DOHH2 (cell line): Measurements from ENCODE around the gene CCR6.

Experiments used
- H3F3A ChIP-seq: fragments of 200-600 bp; sonication (generic), shearing (Covaris generic); 2 replicates; pipeline ENCODE4 v1.6.0; 2016; ENCODE audit warnings: antibody characterized with exemption, mild to moderate bottlenecking; ENCODE audit not compliant: control insufficient read depth, insufficient read depth
- H3K27ac ChIP-seq: fragments of 200-600 bp; sonication (generic); 2 replicates; pipeline ENCODE4 v1.5.1; 2014; ENCODE audit warnings: low read depth, mild to moderate bottlenecking, low read length, moderate library complexity
- H3K27me3 ChIP-seq: fragments of 200-600 bp; sonication (generic); 2 replicates; pipeline ENCODE4 v1.6.1; 2014; ENCODE audit warnings: mild to moderate bottlenecking, low read length, mixed read lengths; ENCODE audit not compliant: control insufficient read depth
- H3K36me3 ChIP-seq: fragments of 200-600 bp; sonication (generic); 2 replicates; pipeline ENCODE4 v1.6.1; 2014; ENCODE audit warnings: mild to moderate bottlenecking, low read length, moderate library complexity, mixed read lengths; ENCODE audit not compliant: control insufficient read depth
- H3K4me1 ChIP-seq: fragments of 200-600 bp; sonication (generic); 2 replicates; pipeline ENCODE4 v1.6.1; 2014; ENCODE audit warnings: mild to moderate bottlenecking, low read length, mixed read lengths; ENCODE audit not compliant: control insufficient read depth
- H3K4me2 ChIP-seq: fragments of 200-600 bp; sonication (generic); 2 replicates; pipeline ENCODE4 v1.6.0; 2014; ENCODE audit warnings: mild to moderate bottlenecking, low read length, moderate library complexity
- H3K4me3 ChIP-seq: fragments of 200-600 bp; sonication (generic); 2 replicates; pipeline ENCODE4 v1.5.1; 2014; ENCODE audit warnings: mild to moderate bottlenecking, low read length, mixed read lengths
- H3K79me2 ChIP-seq: fragments of 200-600 bp; sonication (generic); 2 replicates; pipeline ENCODE4 v1.6.1; 2014; ENCODE audit warnings: mild to moderate bottlenecking, low read length, mixed read lengths; ENCODE audit not compliant: control insufficient read depth
- H3K9me2 ChIP-seq: fragments of 200-600 bp; sonication (generic); replicated peaks from 2 replicates; pipeline ENCODE4 v1.6.1; 2014; ENCODE audit warnings: mild to moderate bottlenecking, low read length, mixed read lengths; ENCODE audit not compliant: control insufficient read depth
- H3K9me3 ChIP-seq: fragments of 200-600 bp; sonication (generic); 2 replicates; pipeline ENCODE4 v1.6.1; 2014; ENCODE audit warnings: antibody characterized with exemption, low read length, mixed read lengths; ENCODE audit not compliant: control insufficient read depth, insufficient read depth
- H4K20me1 ChIP-seq: fragments of 200-600 bp; sonication (generic); 2 replicates; pipeline ENCODE4 v1.6.0; 2014; ENCODE audit warnings: low read depth, mild to moderate bottlenecking, antibody characterized with exemption, low read length, moderate library complexity; ENCODE audit not compliant: control insufficient read depth, insufficient read depth
- EZH2phosphoT487 ChIP-seq: fragments of 200-600 bp; sonication (generic); IDR thresholded peaks from 2 replicates; pipeline ENCODE4 v1.6.1; 2017; ENCODE audit warnings: borderline replicate concordance, mild to moderate bottlenecking, antibody characterized with exemption, low read length, moderate library complexity, mixed read lengths
- TF ChIP-seq, protein P1 (sequence below): fragments of 200-600 bp; sonication (generic); IDR thresholded peaks from one replicate; pipeline ENCODE4 v1.5.1; 2014; ENCODE audit warnings: antibody characterized with exemption, mild to moderate bottlenecking, low read depth, low read length; ENCODE audit not compliant: poor library complexity, severe bottlenecking

CCR6 gene

DNA sequence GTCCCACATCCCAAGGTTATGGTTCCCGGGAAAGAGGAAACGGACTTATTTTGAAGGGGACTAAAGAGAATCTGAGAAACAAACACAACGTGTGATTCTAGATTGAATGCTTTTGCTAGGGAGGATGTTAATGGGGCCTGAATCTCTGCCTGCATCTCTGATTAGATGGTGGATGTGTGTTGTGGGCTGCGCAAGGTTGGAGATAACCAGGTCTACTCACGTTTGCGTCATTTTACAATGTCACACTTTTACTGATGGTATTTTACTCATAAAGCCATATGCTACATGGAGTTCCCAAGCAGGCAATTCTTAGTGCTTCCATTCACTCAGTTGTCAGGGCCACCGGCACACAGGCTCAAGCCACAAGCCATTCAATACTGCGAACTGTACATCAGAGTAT lies 23.2 kb upstream of the CCR6 start:
- Histone ChIP-seq H3F3A (peaks cover 11% of the 10 kb centered on the region), H3K79me2 (no peaks in the 10 kb centered on the region), H3K27me3 (no peaks in the 10 kb centered on the region; the same call in 1 of the 2 replicates), H3K36me3 (no peaks in the 10 kb centered on the region), H3K4me1 (peaks cover 72% of the 10 kb centered on the region), H4K20me1 (no peaks in the 10 kb centered on the region), H3K9me2 (no peaks in the 10 kb centered on the region), H3K4me3 (no peak overlapping the region), H3K4me2 (no peak overlapping the region), H3K27ac (no peak overlapping the region), H3K9me3 (no peaks in the 10 kb centered on the region)
- TF ChIP-seq, protein P1, sequence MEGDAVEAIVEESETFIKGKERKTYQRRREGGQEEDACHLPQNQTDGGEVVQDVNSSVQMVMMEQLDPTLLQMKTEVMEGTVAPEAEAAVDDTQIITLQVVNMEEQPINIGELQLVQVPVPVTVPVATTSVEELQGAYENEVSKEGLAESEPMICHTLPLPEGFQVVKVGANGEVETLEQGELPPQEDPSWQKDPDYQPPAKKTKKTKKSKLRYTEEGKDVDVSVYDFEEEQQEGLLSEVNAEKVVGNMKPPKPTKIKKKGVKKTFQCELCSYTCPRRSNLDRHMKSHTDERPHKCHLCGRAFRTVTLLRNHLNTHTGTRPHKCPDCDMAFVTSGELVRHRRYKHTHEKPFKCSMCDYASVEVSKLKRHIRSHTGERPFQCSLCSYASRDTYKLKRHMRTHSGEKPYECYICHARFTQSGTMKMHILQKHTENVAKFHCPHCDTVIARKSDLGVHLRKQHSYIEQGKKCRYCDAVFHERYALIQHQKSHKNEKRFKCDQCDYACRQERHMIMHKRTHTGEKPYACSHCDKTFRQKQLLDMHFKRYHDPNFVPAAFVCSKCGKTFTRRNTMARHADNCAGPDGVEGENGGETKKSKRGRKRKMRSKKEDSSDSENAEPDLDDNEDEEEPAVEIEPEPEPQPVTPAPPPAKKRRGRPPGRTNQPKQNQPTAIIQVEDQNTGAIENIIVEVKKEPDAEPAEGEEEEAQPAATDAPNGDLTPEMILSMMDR: no peak

DNA sequence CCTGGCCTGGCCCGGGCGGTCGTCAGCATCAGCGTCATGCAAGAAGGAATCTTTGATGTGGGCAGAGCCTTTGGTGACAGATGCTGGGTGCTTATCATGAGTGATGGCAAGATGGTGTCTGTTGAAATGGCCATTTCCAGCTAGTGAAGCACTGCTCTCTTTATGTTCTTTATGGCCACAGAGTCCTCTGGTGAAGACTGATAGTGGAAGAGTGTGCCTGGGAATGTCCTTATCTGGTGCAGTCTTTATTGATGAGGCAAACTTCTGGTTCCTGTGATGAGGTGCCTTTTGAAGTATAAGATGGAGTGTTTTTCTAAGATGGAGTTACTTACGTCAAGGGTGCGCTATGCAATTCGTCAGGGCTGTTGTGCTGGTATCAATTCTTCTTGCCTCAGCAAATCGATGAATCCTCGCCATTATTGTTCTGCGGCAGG lies 22.6 kb upstream of the CCR6 start:
- no peaks in the 10 kb centered on the region; the same call in 1 of the 2 replicates for H3K27me3 ChIP-seq
- TF ChIP-seq, protein P1: no peak
- no peak for TF ChIP-seq EZH2phosphoT487
- peaks cover 5% of the 10 kb centered on the region for H3F3A ChIP-seq
- H3K4me2 ChIP-seq: no peak overlapping the region
- H3K9me3 ChIP-seq: no peaks in the 10 kb centered on the region
- H3K79me2 ChIP-seq: no peaks in the 10 kb centered on the region
- H3K27ac ChIP-seq: no peak overlapping the region
- peaks cover 67% of the 10 kb centered on the region for H3K4me1 ChIP-seq
- no peaks in the 10 kb centered on the region for H3K9me2 ChIP-seq
- H3K4me3 ChIP-seq: no peak overlapping the region
- H3K36me3 ChIP-seq: no peaks in the 10 kb centered on the region
- no peaks in the 10 kb centered on the region for H4K20me1 ChIP-seq

DNA sequence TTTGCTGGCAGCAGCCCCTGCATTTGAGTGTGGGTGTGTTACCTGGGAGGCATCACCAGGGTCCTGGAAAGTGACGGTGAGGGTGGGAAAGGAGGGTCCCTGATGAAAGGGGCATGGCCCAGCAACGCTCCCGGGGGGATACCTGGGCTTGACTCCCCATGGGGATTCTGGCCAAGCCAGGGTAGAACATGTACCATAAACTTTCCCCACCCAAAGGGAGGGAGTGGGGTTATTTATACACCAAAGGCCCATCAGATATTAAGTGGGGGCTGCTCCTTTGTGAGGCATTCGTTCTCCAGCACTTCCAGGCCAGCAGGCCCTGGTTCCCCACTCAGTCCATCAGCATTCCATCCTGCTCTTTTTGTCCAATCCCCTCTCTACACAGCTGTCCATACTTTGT lies 20.6 kb upstream of the CCR6 start:
- Histone ChIP-seq H3K9me2 (no peaks in the 10 kb centered on the region), H3K4me3 (no peak overlapping the region), H4K20me1 (no peaks in the 10 kb centered on the region), H3K36me3 (no peaks in the 10 kb centered on the region), H3K4me2 (peak overlapping the region; percentile 82; the same call in 1 of the 2 replicates), H3K27ac (peak overlapping the region; percentile 68; the same call in 1 of the 2 replicates), H3K9me3 (no peaks in the 10 kb centered on the region), H3K4me1 (peaks cover 52% of the 10 kb centered on the region), H3F3A (no peaks in the 10 kb centered on the region), H3K79me2 (no peaks in the 10 kb centered on the region), H3K27me3 (peaks cover 2% of the 10 kb centered on the region)
- TF ChIP-seq, protein P1: no peak
- no peak for TF ChIP-seq EZH2phosphoT487
